Melanocyte of skin (primary cell): Measurements from ENCODE around the gene NRN1. TPM values are rescaled to one million over a fixed set of nuclear protein-coding genes. Genes with fewer than 3 reads are reported as not detected.

Experiments used
- total RNA-seq, 2 donors: library from RNA; depleted of rRNA; stranded (reverse); fragments of >200 nt; gene quantifications; 2 replicates each; pipeline ENCODE4 v1.2.3, GENCODE V29; 2012

Gene NRN1
- total RNA-seq = not detected

DNA sequence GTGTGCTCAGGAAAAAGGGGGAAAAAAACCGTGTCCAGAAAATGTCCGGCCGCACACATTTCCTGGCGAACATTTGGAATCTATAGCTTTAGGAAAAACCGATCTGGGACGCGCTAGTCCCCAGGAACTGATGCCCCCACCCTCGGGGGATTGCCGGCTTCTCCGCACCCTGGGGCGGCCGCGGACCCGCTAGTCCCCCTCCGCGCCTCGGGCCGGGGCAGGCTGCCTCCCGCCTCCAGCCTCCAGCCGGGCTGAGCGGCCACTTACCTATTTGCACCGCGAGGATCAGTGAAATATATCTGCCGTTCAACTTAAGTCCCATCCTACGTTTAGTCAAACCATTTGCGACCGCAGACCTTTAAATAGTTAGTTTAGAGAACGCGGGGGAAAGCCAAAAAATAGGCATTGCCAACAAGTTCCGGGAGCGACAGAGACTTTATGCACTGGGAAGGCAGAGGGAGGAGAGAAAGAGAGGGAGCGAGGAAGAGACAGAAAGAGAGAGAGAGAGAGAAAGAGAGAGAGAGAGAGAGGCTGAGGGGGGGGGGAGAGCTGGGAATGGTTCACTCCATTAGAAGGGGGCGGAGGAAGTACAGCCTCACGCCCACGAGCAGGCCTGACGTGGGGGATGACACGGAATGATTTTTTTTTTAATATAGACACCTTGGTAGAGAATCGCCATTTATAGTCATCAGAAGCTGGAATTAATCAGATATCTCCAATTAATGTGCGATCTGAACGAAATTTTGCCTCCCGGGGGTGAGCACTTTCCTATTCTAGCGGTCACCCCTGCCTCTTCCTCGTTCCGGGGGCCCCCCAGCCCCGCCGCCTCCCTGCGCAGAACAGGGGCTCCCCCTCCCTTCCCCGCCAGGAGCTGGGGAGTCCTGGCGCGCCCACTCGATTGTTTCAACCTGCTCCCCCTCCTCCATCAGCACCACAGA is at the start of gene NRN1:
NRN1 (minus strand) TSS at position 498 of the 938 bp plus-strand sequence; CDS start at position 322, 176 bp downstream.

